Uterus (tissue), 2 donors: Measurements from ENCODE around the gene GNB2.

Experiments
- CTCF ChIP-seq, 4 experiments: fragments of 200-600 bp in 2 of 4; fragments of 450-650 bp in 2 of 4; sonication (generic) in 2 of 4; IDR thresholded peaks; one replicate each; pipeline ENCODE4 v1.5.1; 2016 to 2019; ENCODE audit warnings: antibody characterized with exemption in 4 of 4, mild to moderate bottlenecking in 2 of 4, moderate library complexity in 1 of 4
- POLR2A ChIP-seq, 2 donors: fragments of 450-650 bp; IDR thresholded peaks; one replicate each; pipeline ENCODE4 v1.6.1; 2016; ENCODE audit warnings: antibody characterized with exemption in 2 of 2, mild to moderate bottlenecking in 1 of 2, moderate library complexity in 1 of 2

- TF ChIP-seq CTCF (IDR thresholded peaks at IDR 0.05) (no peak), POLR2A (IDR thresholded peaks at IDR 0.05) (no peak)
Observed at GRCh38 chr7:100654908-100655831, 18.4 kb upstream of the GNB2 start.
